ENCODE data around the gene NKTR. TPM values are rescaled to one million over a fixed set of nuclear protein-coding genes. Genes with fewer than 3 reads are reported as not detected.

The NKTR gene
- polyA plus RNA-seq, 1 experiment = 19.0 TPM

GRCh38 chr3:42658771-42659390 is 58.4 kb downstream of the NKTR start:
- peaks cover 29% of the 10 kb centered on the region for H3K36me3 ChIP-seq (ENCODE audit: control insufficient read depth, insufficient read depth, low read length)
- no peak for DNase-seq (ENCODE audit: low read depth)
- no peak overlapping the region for H3K4me3 ChIP-seq (ENCODE audit: low read depth, low read length)
- TF ChIP-seq CTCF (IDR thresholded peaks at IDR 0.05; ENCODE audit: insufficient read depth, low read depth, low read length) = no peak
- CTCF ChIA-PET = interaction anchor here (0.9 to 2.1 kb wide), 2 partner anchors 84 to 97 kb away, joined by 3 to 7 read pairs; no protein-coding TSS in a partner anchor
- POLR2A ChIA-PET = no interaction called here
- H3K27me3 ChIP-seq (ENCODE audit: control insufficient read depth, insufficient read depth, low read length) = no peaks in the 10 kb centered on the region

GRCh38 chr3:42659451-42660130 is 59.1 kb downstream of the NKTR start:
- H3K36me3 ChIP-seq (ENCODE audit: control insufficient read depth, insufficient read depth, low read length) = peaks cover 29% of the 10 kb centered on the region
- H3K4me3 ChIP-seq (ENCODE audit: low read depth, low read length) = no peak overlapping the region
- no peak for DNase-seq (ENCODE audit: low read depth)
- CTCF ChIA-PET = interaction anchor here (2.1 kb wide), 1 partner anchor 83 kb away, joined by 7 read pairs; no protein-coding TSS in a partner anchor
- no peaks in the 10 kb centered on the region for H3K27me3 ChIP-seq (ENCODE audit: control insufficient read depth, insufficient read depth, low read length)
- TF ChIP-seq CTCF (IDR thresholded peaks at IDR 0.05; ENCODE audit: insufficient read depth, low read depth, low read length) = no peak
- POLR2A ChIA-PET = no interaction called here

GRCh38 chr3:42660131-42660715 is 59.7 kb downstream of the NKTR start:
- TF ChIP-seq CTCF (IDR thresholded peaks at IDR 0.05; ENCODE audit: insufficient read depth, low read depth, low read length) = no peak
- no peak for DNase-seq (ENCODE audit: low read depth)
- Histone ChIP-seq H3K4me3 (ENCODE audit: low read depth, low read length) (no peak overlapping the region), H3K36me3 (ENCODE audit: control insufficient read depth, insufficient read depth, low read length) (peaks cover 29% of the 10 kb centered on the region), H3K27me3 (ENCODE audit: control insufficient read depth, insufficient read depth, low read length) (no peaks in the 10 kb centered on the region)
- ChIA-PET POLR2A (no interaction called here), CTCF (interaction anchor here (0.7 to 1.2 kb wide), 2 partner anchors 8 to 51 kb away, joined by 3 read pairs; no protein-coding TSS in a partner anchor)

- CTCF ChIA-PET = interaction anchor here (0.7 to 1.2 kb wide), 3 partner anchors 9 to 86 kb away, joined by 3 read pairs; no protein-coding TSS in a partner anchor
- TF ChIP-seq CTCF (IDR thresholded peaks at IDR 0.05; ENCODE audit: insufficient read depth, low read depth, low read length) = no peak
- Histone ChIP-seq H3K4me3 (ENCODE audit: low read depth, low read length) (no peak overlapping the region), H3K36me3 (ENCODE audit: control insufficient read depth, insufficient read depth, low read length) (peaks cover 29% of the 10 kb centered on the region), H3K27me3 (ENCODE audit: control insufficient read depth, insufficient read depth, low read length) (no peaks in the 10 kb centered on the region)
- DNase-seq (ENCODE audit: low read depth) = no peak
- POLR2A ChIA-PET = no interaction called here
Observed at GRCh38 chr3:42660898-42661297, 60.4 kb downstream of the NKTR start.

- CTCF ChIA-PET = interaction anchor here (0.7 to 1.2 kb wide), 3 partner anchors 9 to 85 kb away, joined by 3 read pairs; no protein-coding TSS in a partner anchor
- no peak for TF ChIP-seq CTCF (IDR thresholded peaks at IDR 0.05; ENCODE audit: insufficient read depth, low read depth, low read length)
- POLR2A ChIA-PET = no interaction called here
- peaks cover 29% of the 10 kb centered on the region for H3K36me3 ChIP-seq (ENCODE audit: control insufficient read depth, insufficient read depth, low read length)
- H3K4me3 ChIP-seq (ENCODE audit: low read depth, low read length) = no peak overlapping the region
- H3K27me3 ChIP-seq (ENCODE audit: control insufficient read depth, insufficient read depth, low read length) = no peaks in the 10 kb centered on the region
- no peak for DNase-seq (ENCODE audit: low read depth)
Observed at GRCh38 chr3:42661593-42662022, 61.1 kb downstream of the NKTR start.
